IMR-90 (cell line): Measurements from ENCODE around the gene NTM. TPM values are rescaled to one million over a fixed set of nuclear protein-coding genes. Genes with fewer than 3 reads are reported as not detected.

Experiments
- ATAC-seq: fragments of 200-7000 bp; cut with Tn5 transposase; 2 replicates; pipeline ENCODE4 v1.9.1; 2020; ENCODE audit warnings: low read depth, mild to moderate bottlenecking, moderate library complexity
- BruUV-seq: library from RNA; stranded (reverse); fragments of 400-500 nt; replicated peaks from 2 replicates; lab custom pipeline; 2021; lab: Mats Ljungman, UMichigan
- CTCF ChIA-PET: fragments of 300-600 bp; formaldehyde crosslinking; extraction: SDS; loops from one replicate; lab custom pipeline; 2021; ENCODE audit warnings: antibody characterized with exemption; lab: Yijun Ruan, JAX
- POLR2A ChIA-PET: fragments of 300-600 bp; sonication (Branson Sonifier 250); formaldehyde crosslinking; loops from one replicate; lab custom pipeline; 2022; ENCODE audit warnings: antibody characterized with exemption; ENCODE audit not compliant: unreplicated experiment; lab: Charles Lee
- DNase-seq: peaks from one replicate; pipeline ENCODE4 v3.0.0; 2013
- H2AFZ ChIP-seq: replicated peaks from 2 replicates; pipeline ENCODE3; 2013; ENCODE audit warnings: low read length, mild to moderate bottlenecking; ENCODE audit not compliant: poor library complexity
- H2AK5ac ChIP-seq: 2 replicates; pipeline ENCODE4 v1.6.1; 2013; ENCODE audit warnings: low read depth, low read length, inconsistent platforms
- H2AK9ac ChIP-seq: replicated peaks from 2 replicates; pipeline ENCODE3; 2013; ENCODE audit warnings: mild to moderate bottlenecking, low read depth, low read length, moderate library complexity; ENCODE audit not compliant: poor library complexity
- H2BK120ac ChIP-seq: 2 replicates; pipeline ENCODE4 v1.6.1; 2013; ENCODE audit warnings: low read depth, low read length, inconsistent platforms
- H2BK15ac ChIP-seq: 3 replicates; pipeline ENCODE4 v1.6.1; 2013; ENCODE audit warnings: low read depth, low read length, inconsistent platforms
- H2BK20ac ChIP-seq: 2 replicates; pipeline ENCODE4 v1.6.1; 2013; ENCODE audit warnings: low read depth, mild to moderate bottlenecking, inconsistent platforms, low read length, moderate library complexity
- H2BK5ac ChIP-seq: 2 replicates; pipeline ENCODE4 v1.6.1; 2013; ENCODE audit warnings: mild to moderate bottlenecking, low read depth, low read length, inconsistent platforms; ENCODE audit not compliant: poor library complexity, severe bottlenecking
- H3K14ac ChIP-seq: replicated peaks from 2 replicates; pipeline ENCODE4 v1.6.1; 2013; ENCODE audit warnings: low read depth, low read length, inconsistent platforms
- H3K18ac ChIP-seq: 2 replicates; pipeline ENCODE4 v1.6.1; 2013; ENCODE audit warnings: low read depth, low read length, control low read depth
- H3K23ac ChIP-seq: 2 replicates; pipeline ENCODE4 v1.6.1; 2013; ENCODE audit warnings: low read depth, low read length, inconsistent platforms
- H3K27ac ChIP-seq: 2 replicates; pipeline ENCODE4 v1.5.1; 2013; ENCODE audit warnings: mild to moderate bottlenecking, control low read depth, low read length; ENCODE audit not compliant: insufficient read depth
- H3K27me3 ChIP-seq: 2 replicates; pipeline ENCODE4 v1.6.1; 2013; ENCODE audit warnings: low read length; ENCODE audit not compliant: control insufficient read depth, insufficient read depth
- H3K36me3 ChIP-seq: 2 replicates; pipeline ENCODE4 v1.6.1; 2013; ENCODE audit warnings: low read length, mixed read lengths; ENCODE audit not compliant: control insufficient read depth, insufficient read depth
- H3K4ac ChIP-seq: 2 replicates; pipeline ENCODE4 v1.6.1; 2013; ENCODE audit warnings: low read depth, low read length, inconsistent platforms
- H3K4me1 ChIP-seq: 2 replicates; pipeline ENCODE4 v1.6.1; 2013; ENCODE audit warnings: low read length, mixed read lengths; ENCODE audit not compliant: control insufficient read depth, insufficient read depth
- H3K4me2 ChIP-seq: 2 replicates; pipeline ENCODE4 v1.6.1; 2013; ENCODE audit warnings: low read depth, mild to moderate bottlenecking, control low read depth, low read length, moderate library complexity
- H3K4me3 ChIP-seq: 2 replicates; pipeline ENCODE4 v1.5.1; 2013; ENCODE audit warnings: low read depth, mild to moderate bottlenecking, control low read depth, low read length, moderate library complexity; ENCODE audit not compliant: insufficient read depth
- H3K56ac ChIP-seq: 2 replicates; pipeline ENCODE4 v1.6.1; 2013; ENCODE audit warnings: low read length, inconsistent platforms; ENCODE audit not compliant: insufficient read depth; ENCODE audit errors: extremely low read depth
- H3K79me1 ChIP-seq, 2 experiments: 2 replicates each; pipeline ENCODE4 v1.6.1; 2013; ENCODE audit warnings: low read length in 2 of 2, inconsistent platforms in 1 of 2, low read depth in 1 of 2
- H3K9ac ChIP-seq: 2 replicates; pipeline ENCODE4 v1.6.1; 2013; ENCODE audit warnings: low read depth, low read length, control low read depth
- H3K9me1 ChIP-seq: 2 replicates; pipeline ENCODE4 v1.6.1; 2013; ENCODE audit warnings: low read length, inconsistent platforms; ENCODE audit not compliant: insufficient read depth
- H3K9me3 ChIP-seq: 2 replicates; pipeline ENCODE4 v1.6.1; 2013; ENCODE audit warnings: low read length; ENCODE audit not compliant: control insufficient read depth, insufficient read depth
- H4K20me1 ChIP-seq: 2 replicates; pipeline ENCODE4 v1.6.1; 2013; ENCODE audit warnings: low read length, inconsistent platforms; ENCODE audit not compliant: insufficient read depth
- H4K5ac ChIP-seq: 2 replicates; pipeline ENCODE4 v1.6.1; 2013; ENCODE audit warnings: mild to moderate bottlenecking, low read depth, low read length, control low read depth
- H4K8ac ChIP-seq, 2 experiments: 2 replicates each; pipeline ENCODE4 v1.6.1; 2013; ENCODE audit warnings: low read depth in 2 of 2, low read length in 2 of 2, control low read depth in 1 of 2, inconsistent platforms in 1 of 2
- H4K91ac ChIP-seq: 2 replicates; pipeline ENCODE4 v1.6.1; 2013; ENCODE audit warnings: low read depth, low read length, inconsistent platforms; ENCODE audit not compliant: insufficient read depth
- BHLHE40 ChIP-seq: fragments of 150-350 bp; IDR thresholded peaks from 2 replicates; pipeline ENCODE4 v1.6.1; 2016; ENCODE audit warnings: mild to moderate bottlenecking, low read depth, low read length
- CEBPB ChIP-seq: IDR thresholded peaks from 2 replicates; pipeline ENCODE4 v1.6.1; 2012; ENCODE audit warnings: low read depth, low read length, improper control_type of control experiment
- CHD1 ChIP-seq: IDR thresholded peaks from 2 replicates; pipeline ENCODE4 v1.6.1; 2012; ENCODE audit warnings: low read depth, low read length, improper control_type of control experiment
- CTCF ChIP-seq: conservative IDR thresholded peaks from 2 replicates; pipeline ENCODE4 v1.5.1; 2012; ENCODE audit warnings: mild to moderate bottlenecking, low read depth, low read length, improper control_type of control experiment
- FOS ChIP-seq: fragments of 150-350 bp; IDR thresholded peaks from 2 replicates; pipeline ENCODE4 v1.6.1; 2016; ENCODE audit warnings: low read depth, low read length
- MAFK ChIP-seq: IDR thresholded peaks from 2 replicates; pipeline ENCODE4 v1.6.1; 2012; ENCODE audit warnings: low read depth, low read length, improper control_type of control experiment
- MAZ ChIP-seq: IDR thresholded peaks from 2 replicates; pipeline ENCODE4 v1.6.1; 2012; ENCODE audit warnings: low read depth, mild to moderate bottlenecking, low read length, improper control_type of control experiment, moderate library complexity, borderline replicate concordance
- MXI1 ChIP-seq: IDR thresholded peaks from 2 replicates; pipeline ENCODE4 v1.6.1; 2012; ENCODE audit warnings: low read depth, mild to moderate bottlenecking, low read length, moderate library complexity, borderline replicate concordance
- NFE2L2 ChIP-seq: fragments of 150-350 bp; IDR thresholded peaks from 2 replicates; pipeline ENCODE4 v1.6.1; 2016; ENCODE audit warnings: low read depth, mild to moderate bottlenecking, low read length
- POLR2A ChIP-seq: IDR thresholded peaks from 2 replicates; pipeline ENCODE4 v1.6.1; 2012; ENCODE audit warnings: mild to moderate bottlenecking, low read depth, low read length
- RAD21 ChIP-seq: IDR thresholded peaks from 2 replicates; pipeline ENCODE4 v1.6.1; 2012; ENCODE audit warnings: low read length, improper control_type of control experiment
- RCOR1 ChIP-seq: IDR thresholded peaks from 2 replicates; pipeline ENCODE4 v1.6.1; 2012; ENCODE audit warnings: mild to moderate bottlenecking, low read length, improper control_type of control experiment; ENCODE audit not compliant: insufficient replicate concordance
- RFX5 ChIP-seq: IDR thresholded peaks from 2 replicates; pipeline ENCODE4 v1.8.0; 2012; ENCODE audit warnings: low read depth, mild to moderate bottlenecking, low read length, moderate library complexity
- SMC3 ChIP-seq: fragments of 150-350 bp; IDR thresholded peaks from 2 replicates; pipeline ENCODE4 v1.6.1; 2016; ENCODE audit warnings: low read depth, mild to moderate bottlenecking, antibody characterized with exemption, low read length, moderate library complexity
- WGBS, 2 experiments: methylation state at CpG; one replicate each; pipeline versions ENCODE4 v1.1.5 to v1.1.7; 2013; ENCODE audit warnings: missing lambda C conversion rate in 2 of 2; ENCODE audit not compliant: insufficient read length in 1 of 2; ENCODE audit errors: extremely low coverage in 2 of 2; 5-methylcytosine and 5-hydroxymethylcytosine counted together
- dilution Hi-C: fragments of 300-500 bp; cut with HindIII; formaldehyde crosslinking; loops from one replicate; pipeline ENCODE4 v1.14.3; 2018; ENCODE audit warnings: low sequenced_read_pairs; ENCODE audit not compliant: unreplicated experiment
- in situ Hi-C: fragments of 300-500 bp; cut with MboI; formaldehyde crosslinking; loops from 3 replicates; pipeline ENCODE4 v1.14.3; 2019; ENCODE audit warnings: low sequenced_read_pairs, inconsistent platforms, mixed read lengths
- intact Hi-C: fragments of 100-400 bp; cut with micrococcal nuclease; formaldehyde crosslinking; loops from 2 replicates; pipeline ENCODE4 v1.10.0; 2022
- polyA plus RNA-seq, 3 experiments: library from polyadenylated mRNA; depleted of rRNA; stranded (reverse); fragments of >200 nt; gene quantifications; 2 replicates each; pipeline ENCODE4 v1.2.3, GENCODE V29; 2012; ENCODE audit warnings: low replicate concordance in 1 of 3
- total RNA-seq: library from RNA; depleted of rRNA; stranded (reverse); fragments of >200 nt; gene quantifications from 2 replicates; pipeline ENCODE4 v1.2.3, GENCODE V29; 2012
- TF ChIP-seq, protein P1 (sequence below): fragments of 150-350 bp; IDR thresholded peaks from 2 replicates; pipeline ENCODE4 v1.6.1; 2017; ENCODE audit warnings: mild to moderate bottlenecking, antibody characterized with exemption, low read length, low read depth
- TF ChIP-seq, protein P2 (sequence below): fragments of 150-350 bp; IDR thresholded peaks from 2 replicates; pipeline ENCODE4 v1.6.1; 2016; ENCODE audit warnings: low read depth, mild to moderate bottlenecking, low read length, moderate library complexity, borderline replicate concordance

NTM gene
- total and polyA plus RNA-seq, 2 of the 4 experiments (the other 2 are of a cell fraction): 19.5 to 25.5 TPM

- Histone ChIP-seq H3K14ac (no peak overlapping the region), H2AK5ac (no peak overlapping the region), H3K27me3 (no peaks in the 10 kb centered on the region), H3K9me1 (peaks cover 4% of the 10 kb centered on the region; the same call in 1 of the 2 replicates), H4K5ac (no peak overlapping the region), H3K9me3 (no peaks in the 10 kb centered on the region), H4K91ac (no peak overlapping the region), H2BK20ac (no peak overlapping the region), H3K4me1 (no peaks in the 10 kb centered on the region), H3K79me1 (peaks cover 0 to 17% of the 10 kb centered on the region in 2 experiments; a peak in 3 of 4 replicates), H3K4me2 (no peak overlapping the region), H3K18ac (no peak overlapping the region), H2BK15ac (no peak overlapping the region), H2BK5ac (no peak overlapping the region), H3K23ac (no peak overlapping the region), H3K4me3 (no peak overlapping the region), H3K56ac (no peak overlapping the region), H4K8ac (no peak overlapping the region), H2BK120ac (no peak overlapping the region), H2AK9ac (no peak overlapping the region), H2AFZ (no peak overlapping the region), H3K9ac (no peak overlapping the region), H4K20me1 (no peaks in the 10 kb centered on the region), H3K4ac (no peak overlapping the region), H3K36me3 (no peaks in the 10 kb centered on the region; the same call in 1 of the 2 replicates), H3K27ac (no peak overlapping the region)
- dilution Hi-C loops: no loop called here
- WGBS, 2 experiments: no CpG with 5 or more reads among the region's 2 CpGs
- CTCF ChIA-PET: no interaction called here
- no peak for TF ChIP-seq FOS
- no peak for TF ChIP-seq RCOR1
- no peak for TF ChIP-seq CTCF
- TF ChIP-seq CEBPB: no peak
- TF ChIP-seq, protein P1, sequence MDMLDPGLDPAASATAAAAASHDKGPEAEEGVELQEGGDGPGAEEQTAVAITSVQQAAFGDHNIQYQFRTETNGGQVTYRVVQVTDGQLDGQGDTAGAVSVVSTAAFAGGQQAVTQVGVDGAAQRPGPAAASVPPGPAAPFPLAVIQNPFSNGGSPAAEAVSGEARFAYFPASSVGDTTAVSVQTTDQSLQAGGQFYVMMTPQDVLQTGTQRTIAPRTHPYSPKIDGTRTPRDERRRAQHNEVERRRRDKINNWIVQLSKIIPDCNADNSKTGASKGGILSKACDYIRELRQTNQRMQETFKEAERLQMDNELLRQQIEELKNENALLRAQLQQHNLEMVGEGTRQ: no peak
- no peak for TF ChIP-seq MXI1
- TF ChIP-seq MAFK: no peak
- TF ChIP-seq MAZ: no peak
- TF ChIP-seq, protein P2, sequence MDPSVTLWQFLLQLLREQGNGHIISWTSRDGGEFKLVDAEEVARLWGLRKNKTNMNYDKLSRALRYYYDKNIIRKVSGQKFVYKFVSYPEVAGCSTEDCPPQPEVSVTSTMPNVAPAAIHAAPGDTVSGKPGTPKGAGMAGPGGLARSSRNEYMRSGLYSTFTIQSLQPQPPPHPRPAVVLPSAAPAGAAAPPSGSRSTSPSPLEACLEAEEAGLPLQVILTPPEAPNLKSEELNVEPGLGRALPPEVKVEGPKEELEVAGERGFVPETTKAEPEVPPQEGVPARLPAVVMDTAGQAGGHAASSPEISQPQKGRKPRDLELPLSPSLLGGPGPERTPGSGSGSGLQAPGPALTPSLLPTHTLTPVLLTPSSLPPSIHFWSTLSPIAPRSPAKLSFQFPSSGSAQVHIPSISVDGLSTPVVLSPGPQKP: no peak
- TF ChIP-seq BHLHE40: no peak
- TF ChIP-seq RAD21: no peak
- TF ChIP-seq SMC3: no peak
- no peak for TF ChIP-seq CHD1
- no peak for TF ChIP-seq NFE2L2
- no peak for TF ChIP-seq RFX5
- TF ChIP-seq POLR2A: no peak
- POLR2A ChIA-PET: no interaction called here
- BruUV-seq: no TSS peak
- ATAC-seq (no peak), DNase-seq (no peak)
- intact Hi-C loops: no loop called here
- in situ Hi-C loops: no loop called here
Observed at GRCh38 chr11:131957201-131957600, 586.8 kb downstream of the NTM start.
